GM23338 (cell line): ENCODE data around the gene SPACA1. TPM values are rescaled to one million over a fixed set of nuclear protein-coding genes. Genes with fewer than 3 reads are reported as not detected.

Source experiments
- ATAC-seq: fragments of 200-7000 bp; cut with Tn5 transposase; 3 replicates; pipeline ENCODE4 v1.9.1; 2020
- DNase-seq: peaks from one replicate; pipeline ENCODE4 v3.0.0-alpha.2; 2015; ENCODE audit warnings: low spot score
- H2AFZ ChIP-seq: fragments of 200-600 bp; sonication (generic); 2 replicates; pipeline ENCODE4 v1.8.0; 2016; ENCODE audit warnings: antibody characterized with exemption, mild to moderate bottlenecking, moderate library complexity
- H3F3A ChIP-seq: fragments of 200-600 bp; sonication (generic); replicated peaks from 2 replicates; pipeline ENCODE4 v1.8.0; 2017; ENCODE audit warnings: antibody characterized with exemption, mixed run types, low read depth
- H3K27ac ChIP-seq: fragments of 200-600 bp; sonication (generic); 2 replicates; pipeline ENCODE4 v1.6.1; 2016; ENCODE audit warnings: low read depth
- H3K27me3 ChIP-seq: fragments of 200-600 bp; sonication (generic); 2 replicates; pipeline ENCODE4 v1.8.0; 2016; ENCODE audit warnings: mild to moderate bottlenecking, mixed run types, moderate library complexity; ENCODE audit not compliant: insufficient read depth
- H3K36me3 ChIP-seq: fragments of 200-600 bp; sonication (generic); 2 replicates; pipeline ENCODE4 v1.8.0; 2016; ENCODE audit warnings: mild to moderate bottlenecking; ENCODE audit not compliant: insufficient read depth
- H3K4me1 ChIP-seq: fragments of 200-600 bp; sonication (generic); 2 replicates; pipeline ENCODE4 v1.8.0; 2016; ENCODE audit warnings: mild to moderate bottlenecking, moderate library complexity; ENCODE audit not compliant: insufficient read depth
- H3K4me2 ChIP-seq: fragments of 200-600 bp; sonication (generic); 2 replicates; pipeline ENCODE4 v1.7.1; 2017; ENCODE audit warnings: mixed run types
- H3K4me3 ChIP-seq: fragments of 200-600 bp; sonication (generic); 2 replicates; pipeline ENCODE4 v1.6.1; 2016; ENCODE audit warnings: mixed run types
- H3K79me2 ChIP-seq: fragments of 200-600 bp; sonication (generic); replicated peaks from 2 replicates; pipeline ENCODE4 v1.8.0; 2017; ENCODE audit warnings: mild to moderate bottlenecking; ENCODE audit not compliant: insufficient read depth
- H3K9me2 ChIP-seq: fragments of 200-600 bp; sonication (generic); 2 replicates; pipeline ENCODE4 v1.8.0; 2017; ENCODE audit not compliant: insufficient read depth
- H4K20me1 ChIP-seq: fragments of 200-600 bp; sonication (generic); replicated peaks from 2 replicates; pipeline ENCODE4 v1.8.0; 2017; ENCODE audit warnings: mild to moderate bottlenecking; ENCODE audit not compliant: insufficient read depth
- H3K27ac Mint-ChIP-seq: 2 replicates; pipeline ENCODE4 v1.8.0; 2020; ENCODE audit warnings: inconsistent platforms, mild to moderate bottlenecking, moderate library complexity, mixed read lengths
- H3K27me3 Mint-ChIP-seq: 3 replicates; pipeline ENCODE4 v1.8.0; 2022; ENCODE audit warnings: low read depth, mild to moderate bottlenecking, moderate library complexity, mixed read lengths, inconsistent platforms; ENCODE audit not compliant: insufficient read depth, poor library complexity
- H3K36me3 Mint-ChIP-seq: 3 replicates; pipeline ENCODE4 v1.8.0; 2021; ENCODE audit warnings: low read depth, mild to moderate bottlenecking, inconsistent platforms, moderate library complexity, mixed read lengths
- H3K4me1 Mint-ChIP-seq: 3 replicates; pipeline ENCODE4 v1.8.0; 2020; ENCODE audit warnings: mild to moderate bottlenecking, inconsistent platforms, mixed read lengths
- H3K4me3 Mint-ChIP-seq: 3 replicates; pipeline ENCODE4 v1.8.0; 2021; ENCODE audit warnings: moderate library complexity, mild to moderate bottlenecking, inconsistent platforms, mixed read lengths
- H3K9me3 Mint-ChIP-seq: 3 replicates; pipeline ENCODE4 v1.8.0; 2020; ENCODE audit warnings: moderate library complexity, mild to moderate bottlenecking, inconsistent platforms, mixed read lengths
- CREB1 ChIP-seq: fragments of 250-450 bp; sonication (Bioruptor Pico); IDR thresholded peaks from 2 replicates; pipeline ENCODE4 v1.5.0; 2020; ENCODE audit warnings: low read depth, mild to moderate bottlenecking, moderate library complexity
- CTCF ChIP-seq, 2 experiments: fragments of 200-600 bp in 1 of 2; sonication (generic) in 1 of 2; conservative IDR thresholded peaks; 2 replicates each; pipeline versions ENCODE4 v1.5.1 to v1.6.1; 2016 to 2017; ENCODE audit warnings: antibody characterized with exemption in 2 of 2, low read depth in 2 of 2, mild to moderate bottlenecking in 2 of 2, moderate library complexity in 1 of 2
- EZH2 ChIP-seq: fragments of 200-600 bp; sonication (generic); IDR thresholded peaks from one replicate; pipeline ENCODE4 v1.8.0; 2017; ENCODE audit warnings: antibody characterized with exemption, mild to moderate bottlenecking, low read depth; ENCODE audit not compliant: unreplicated experiment
- EZH2phosphoT487 ChIP-seq: fragments of 200-600 bp; sonication (generic); IDR thresholded peaks from one replicate; pipeline ENCODE4 v1.8.1; 2018; ENCODE audit warnings: antibody characterized with exemption; ENCODE audit not compliant: unreplicated experiment
- JUNB ChIP-seq: IDR thresholded peaks from one replicate; pipeline ENCODE4 v1.6.1; 2016; ENCODE audit warnings: antibody characterized with exemption; ENCODE audit not compliant: unreplicated experiment
- POLR2AphosphoS5 ChIP-seq: IDR thresholded peaks from 2 replicates; pipeline ENCODE4 v1.6.1; 2016; ENCODE audit warnings: antibody characterized with exemption, low read depth
- STAT1 ChIP-seq: IDR thresholded peaks from one replicate; pipeline ENCODE4 v1.6.1; 2016; ENCODE audit warnings: antibody characterized with exemption; ENCODE audit not compliant: unreplicated experiment
- ZNF114 ChIP-seq: fragments of 250-450 bp; sonication (Bioruptor Pico); IDR thresholded peaks from 2 replicates; pipeline ENCODE4 v1.5.0; 2020; ENCODE audit warnings: mild to moderate bottlenecking, moderate library complexity
- ZNF331 ChIP-seq: fragments of 250-450 bp; sonication (Bioruptor Pico); IDR thresholded peaks from 2 replicates; pipeline ENCODE4 v1.5.0; 2020; ENCODE audit warnings: low read depth, mild to moderate bottlenecking, moderate library complexity
- polyA plus RNA-seq: library from polyadenylated mRNA; unstranded; fragments of >200 nt; fragmentation: Nextera tagmentation; extraction: Ambion mirVana; gene quantifications from 2 replicates; pipeline ENCODE4 v1.2.1, GENCODE V29; 2016
- total RNA-seq: library from RNA; depleted of rRNA; stranded (reverse); fragments of >200 nt; shearing (Covaris generic); gene quantifications from 2 replicates; pipeline ENCODE4 v1.2.3, GENCODE V29; 2014
- TF ChIP-seq, protein P1 (sequence below): IDR thresholded peaks from one replicate; pipeline ENCODE4 v1.6.1; 2018; ENCODE audit warnings: antibody characterized with exemption; ENCODE audit not compliant: unreplicated experiment
- TF ChIP-seq, protein P2 (sequence below): IDR thresholded peaks from 2 replicates; pipeline ENCODE4 v1.6.1; 2016; ENCODE audit warnings: antibody characterized with exemption

The SPACA1 gene
- total and polyA plus RNA-seq, 2 experiments from 2014 or later: not detected

DNA sequence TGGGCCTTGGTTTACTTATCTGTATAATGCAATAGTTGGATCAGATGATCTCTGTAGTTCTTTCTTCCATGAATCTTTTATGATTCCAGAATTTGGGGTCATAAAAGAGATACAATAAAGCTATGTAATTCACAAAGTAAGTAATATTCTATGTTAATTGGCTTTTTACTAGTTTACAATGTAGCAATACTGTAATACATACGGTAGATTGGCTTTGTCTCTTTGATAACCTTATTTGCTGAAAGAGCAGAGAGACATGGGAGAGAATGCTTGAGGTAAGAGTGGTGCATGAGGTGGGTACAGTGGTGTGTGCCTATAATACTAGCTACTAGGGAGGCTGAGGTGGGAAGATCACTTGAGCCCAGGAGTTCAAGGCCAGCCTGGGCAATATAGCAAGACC lies 14.7 kb downstream of the SPACA1 start:
- TF ChIP-seq CREB1 (CRISPR knock-in tag) (no peak), STAT1 (no peak), ZNF331 (no peak), JUNB (no peak), EZH2phosphoT487 (no peak), POLR2AphosphoS5 (no peak)
- TF ChIP-seq, protein P1, sequence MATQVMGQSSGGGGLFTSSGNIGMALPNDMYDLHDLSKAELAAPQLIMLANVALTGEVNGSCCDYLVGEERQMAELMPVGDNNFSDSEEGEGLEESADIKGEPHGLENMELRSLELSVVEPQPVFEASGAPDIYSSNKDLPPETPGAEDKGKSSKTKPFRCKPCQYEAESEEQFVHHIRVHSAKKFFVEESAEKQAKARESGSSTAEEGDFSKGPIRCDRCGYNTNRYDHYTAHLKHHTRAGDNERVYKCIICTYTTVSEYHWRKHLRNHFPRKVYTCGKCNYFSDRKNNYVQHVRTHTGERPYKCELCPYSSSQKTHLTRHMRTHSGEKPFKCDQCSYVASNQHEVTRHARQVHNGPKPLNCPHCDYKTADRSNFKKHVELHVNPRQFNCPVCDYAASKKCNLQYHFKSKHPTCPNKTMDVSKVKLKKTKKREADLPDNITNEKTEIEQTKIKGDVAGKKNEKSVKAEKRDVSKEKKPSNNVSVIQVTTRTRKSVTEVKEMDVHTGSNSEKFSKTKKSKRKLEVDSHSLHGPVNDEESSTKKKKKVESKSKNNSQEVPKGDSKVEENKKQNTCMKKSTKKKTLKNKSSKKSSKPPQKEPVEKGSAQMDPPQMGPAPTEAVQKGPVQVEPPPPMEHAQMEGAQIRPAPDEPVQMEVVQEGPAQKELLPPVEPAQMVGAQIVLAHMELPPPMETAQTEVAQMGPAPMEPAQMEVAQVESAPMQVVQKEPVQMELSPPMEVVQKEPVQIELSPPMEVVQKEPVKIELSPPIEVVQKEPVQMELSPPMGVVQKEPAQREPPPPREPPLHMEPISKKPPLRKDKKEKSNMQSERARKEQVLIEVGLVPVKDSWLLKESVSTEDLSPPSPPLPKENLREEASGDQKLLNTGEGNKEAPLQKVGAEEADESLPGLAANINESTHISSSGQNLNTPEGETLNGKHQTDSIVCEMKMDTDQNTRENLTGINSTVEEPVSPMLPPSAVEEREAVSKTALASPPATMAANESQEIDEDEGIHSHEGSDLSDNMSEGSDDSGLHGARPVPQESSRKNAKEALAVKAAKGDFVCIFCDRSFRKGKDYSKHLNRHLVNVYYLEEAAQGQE: no peak
- TF ChIP-seq, protein P2, sequence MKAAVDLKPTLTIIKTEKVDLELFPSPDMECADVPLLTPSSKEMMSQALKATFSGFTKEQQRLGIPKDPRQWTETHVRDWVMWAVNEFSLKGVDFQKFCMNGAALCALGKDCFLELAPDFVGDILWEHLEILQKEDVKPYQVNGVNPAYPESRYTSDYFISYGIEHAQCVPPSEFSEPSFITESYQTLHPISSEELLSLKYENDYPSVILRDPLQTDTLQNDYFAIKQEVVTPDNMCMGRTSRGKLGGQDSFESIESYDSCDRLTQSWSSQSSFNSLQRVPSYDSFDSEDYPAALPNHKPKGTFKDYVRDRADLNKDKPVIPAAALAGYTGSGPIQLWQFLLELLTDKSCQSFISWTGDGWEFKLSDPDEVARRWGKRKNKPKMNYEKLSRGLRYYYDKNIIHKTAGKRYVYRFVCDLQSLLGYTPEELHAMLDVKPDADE: no peak
- no peaks in the 10 kb centered on the region for H3K27me3 Mint-ChIP-seq
- no peak for ATAC-seq
- no peaks in the 10 kb centered on the region for H4K20me1 ChIP-seq
- no peak overlapping the region for H3K4me3 Mint-ChIP-seq
- H3K27ac Mint-ChIP-seq: no peak overlapping the region
- DNase-seq: no peak
- no peaks in the 10 kb centered on the region for H3F3A ChIP-seq
- no peaks in the 10 kb centered on the region for H3K9me2 ChIP-seq
- H3K4me1 ChIP-seq: no peaks in the 10 kb centered on the region
- H3K4me1 Mint-ChIP-seq: no peaks in the 10 kb centered on the region
- no peaks in the 10 kb centered on the region for H3K36me3 ChIP-seq
- H3K4me3 ChIP-seq: no peak overlapping the region
- H2AFZ ChIP-seq: no peak overlapping the region
- H3K4me2 ChIP-seq: no peak overlapping the region
- no peaks in the 10 kb centered on the region for H3K79me2 ChIP-seq
- H3K27ac ChIP-seq: no peak overlapping the region
- H3K27me3 ChIP-seq: no peaks in the 10 kb centered on the region
- H3K36me3 Mint-ChIP-seq: no peaks in the 10 kb centered on the region
- H3K9me3 Mint-ChIP-seq: no peaks in the 10 kb centered on the region

DNA sequence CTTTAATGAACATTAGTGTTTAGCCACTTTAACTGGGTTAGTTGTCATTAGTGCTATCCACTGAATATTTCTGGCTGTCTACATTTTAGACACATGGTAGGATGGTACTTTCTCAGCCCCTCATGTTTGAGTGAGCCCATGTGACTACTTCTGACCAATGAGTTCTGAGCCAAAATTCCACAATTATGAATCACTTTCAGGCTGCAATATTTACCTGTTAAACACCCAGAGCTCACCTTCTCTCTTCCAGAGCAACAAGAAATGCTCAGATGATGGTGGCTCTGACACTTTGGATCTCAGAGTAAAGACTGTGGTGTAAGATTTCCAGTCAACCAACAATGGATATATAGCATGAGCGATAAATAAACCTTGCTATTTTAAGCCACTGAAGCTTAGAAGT lies 24.8 kb downstream of the SPACA1 start:
- ATAC-seq: no peak
- H3K27ac Mint-ChIP-seq: no peak overlapping the region
- TF ChIP-seq, protein P2: no peak
- no peak for TF ChIP-seq CREB1 (CRISPR knock-in tag)
- TF ChIP-seq, protein P1: no peak
- no peak for TF ChIP-seq STAT1
- no peak for TF ChIP-seq EZH2
- TF ChIP-seq POLR2AphosphoS5: no peak
- TF ChIP-seq ZNF114 (CRISPR knock-in tag): no peak
- TF ChIP-seq JUNB: no peak
- no peak for TF ChIP-seq CTCF (conservative IDR thresholded peaks at IDR 0.05; ENCODE audit: low read depth in 2 of 2)

More for the DNA sequence above, 24.8 kb downstream of the SPACA1 start:
- Histone ChIP-seq H3K4me2 (no peak overlapping the region), H2AFZ (no peak overlapping the region), H3K4me3 (no peak overlapping the region), H3K27ac (no peak overlapping the region), H3K4me1 (no peaks in the 10 kb centered on the region), H3K79me2 (no peaks in the 10 kb centered on the region), H3F3A (no peaks in the 10 kb centered on the region), H3K27me3 (no peaks in the 10 kb centered on the region), H4K20me1 (no peaks in the 10 kb centered on the region), H3K9me2 (no peaks in the 10 kb centered on the region), H3K36me3 (no peaks in the 10 kb centered on the region)
- Mint-ChIP-seq H3K36me3 (no peaks in the 10 kb centered on the region), H3K4me3 (no peak overlapping the region), H3K27me3 (peaks cover 6% of the 10 kb centered on the region), H3K9me3 (no peaks in the 10 kb centered on the region), H3K4me1 (no peaks in the 10 kb centered on the region)
- no peak for DNase-seq
